ENCODE data around the gene VANGL2. TPM values are rescaled to one million over a fixed set of nuclear protein-coding genes. Genes with fewer than 3 reads are reported as not detected.

Gene VANGL2
- total and polyA plus RNA-seq, 2 donors from 2014 or later, result 3.8 to 8.1 TPM

DNA sequence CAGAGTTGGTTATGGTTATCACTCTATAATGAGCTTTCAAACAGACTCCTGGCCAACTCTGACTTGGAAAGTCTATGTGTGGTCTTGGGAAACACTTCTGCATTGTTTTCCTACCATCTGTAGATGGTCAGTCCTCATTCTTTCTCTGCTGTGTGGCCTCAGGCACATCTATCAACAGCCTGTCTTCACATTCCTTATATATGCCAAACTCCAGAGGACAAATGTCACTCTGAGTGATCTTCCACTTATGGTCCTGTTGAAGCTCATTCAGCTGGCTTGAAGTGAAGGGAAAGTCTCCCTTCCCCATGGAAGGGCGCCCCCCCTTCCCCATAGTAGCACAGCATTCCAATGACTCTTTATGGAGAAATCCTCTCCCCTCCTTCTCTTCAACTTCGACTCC, 58.7 kb downstream of the VANGL2 start:
- Histone ChIP-seq H3K36me3 (ENCODE audit: control insufficient read depth in 2 of 3, insufficient read depth in 3 of 3, low read length in 3 of 3) (no peaks in the 10 kb centered on the region), H3K9ac (ENCODE audit: low read length in 3 of 3) (no peak overlapping the region), H3K4me3 (ENCODE audit: low read length in 3 of 3) (no peak overlapping the region), H3K27me3 (ENCODE audit: control insufficient read depth, insufficient read depth, low read length) (no peaks in the 10 kb centered on the region), H3K9me3 (ENCODE audit: control insufficient read depth in 2 of 3, insufficient read depth in 1 of 3, low read length in 3 of 3) (no peaks in the 10 kb centered on the region), H3K27ac (ENCODE audit: low read depth in 2 of 2, low read length in 2 of 2) (no peak overlapping the region), H3K4me1 (ENCODE audit: control insufficient read depth in 2 of 3, insufficient read depth in 2 of 3, low read depth in 1 of 3, low read length in 3 of 3) (no peaks in the 10 kb centered on the region)
- intact Hi-C loops (cut with DNase I), result no loop called here
- FAIRE-seq (no peak), DNase-seq (no peak)
- TF ChIP-seq, protein P1, sequence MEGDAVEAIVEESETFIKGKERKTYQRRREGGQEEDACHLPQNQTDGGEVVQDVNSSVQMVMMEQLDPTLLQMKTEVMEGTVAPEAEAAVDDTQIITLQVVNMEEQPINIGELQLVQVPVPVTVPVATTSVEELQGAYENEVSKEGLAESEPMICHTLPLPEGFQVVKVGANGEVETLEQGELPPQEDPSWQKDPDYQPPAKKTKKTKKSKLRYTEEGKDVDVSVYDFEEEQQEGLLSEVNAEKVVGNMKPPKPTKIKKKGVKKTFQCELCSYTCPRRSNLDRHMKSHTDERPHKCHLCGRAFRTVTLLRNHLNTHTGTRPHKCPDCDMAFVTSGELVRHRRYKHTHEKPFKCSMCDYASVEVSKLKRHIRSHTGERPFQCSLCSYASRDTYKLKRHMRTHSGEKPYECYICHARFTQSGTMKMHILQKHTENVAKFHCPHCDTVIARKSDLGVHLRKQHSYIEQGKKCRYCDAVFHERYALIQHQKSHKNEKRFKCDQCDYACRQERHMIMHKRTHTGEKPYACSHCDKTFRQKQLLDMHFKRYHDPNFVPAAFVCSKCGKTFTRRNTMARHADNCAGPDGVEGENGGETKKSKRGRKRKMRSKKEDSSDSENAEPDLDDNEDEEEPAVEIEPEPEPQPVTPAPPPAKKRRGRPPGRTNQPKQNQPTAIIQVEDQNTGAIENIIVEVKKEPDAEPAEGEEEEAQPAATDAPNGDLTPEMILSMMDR (IDR thresholded peaks at IDR 0.05; ENCODE audit: borderline replicate concordance, extremely low read depth, insufficient read depth), result no peak

GRCh38 chr1:160459687-160460086, 59.3 kb downstream of the VANGL2 start:
- no peak for FAIRE-seq
- TF ChIP-seq, protein P1 (IDR thresholded peaks at IDR 0.05; ENCODE audit: borderline replicate concordance, extremely low read depth, insufficient read depth), result no peak
- H3K9ac ChIP-seq (ENCODE audit: low read length in 3 of 3), result no peak overlapping the region

GRCh38 chr1:160460214-160460642, 59.9 kb downstream of the VANGL2 start:
- DNase-seq, result no peak
- Histone ChIP-seq H3K4me1 (ENCODE audit: control insufficient read depth in 2 of 3, insufficient read depth in 2 of 3, low read depth in 1 of 3, low read length in 3 of 3) (no peaks in the 10 kb centered on the region), H3K9me3 (ENCODE audit: control insufficient read depth in 2 of 3, insufficient read depth in 1 of 3, low read length in 3 of 3) (no peaks in the 10 kb centered on the region), H3K4me3 (ENCODE audit: low read length in 3 of 3) (no peak overlapping the region), H3K27ac (ENCODE audit: low read depth in 2 of 2, low read length in 2 of 2) (no peak overlapping the region), H3K27me3 (ENCODE audit: control insufficient read depth, insufficient read depth, low read length) (no peaks in the 10 kb centered on the region), H3K9ac (ENCODE audit: low read length in 3 of 3) (no peak overlapping the region), H3K36me3 (ENCODE audit: control insufficient read depth in 2 of 3, insufficient read depth in 3 of 3, low read length in 3 of 3) (no peaks in the 10 kb centered on the region)
- FAIRE-seq, result no peak
- intact Hi-C loops (cut with DNase I), result no loop called here
- TF ChIP-seq, protein P1 (IDR thresholded peaks at IDR 0.05; ENCODE audit: borderline replicate concordance, extremely low read depth, insufficient read depth), result no peak

More at GRCh38 chr1:160459687-160460086, 59.3 kb downstream of the VANGL2 start:
- no peaks in the 10 kb centered on the region for H3K27me3 ChIP-seq (ENCODE audit: control insufficient read depth, insufficient read depth, low read length)
- H3K9me3 ChIP-seq (ENCODE audit: control insufficient read depth in 2 of 3, insufficient read depth in 1 of 3, low read length in 3 of 3), result no peaks in the 10 kb centered on the region
- no peak overlapping the region for H3K27ac ChIP-seq (ENCODE audit: low read depth in 2 of 2, low read length in 2 of 2)
- no peaks in the 10 kb centered on the region for H3K36me3 ChIP-seq (ENCODE audit: control insufficient read depth in 2 of 3, insufficient read depth in 3 of 3, low read length in 3 of 3)
- H3K4me3 ChIP-seq (ENCODE audit: low read length in 3 of 3), result no peak overlapping the region
- intact Hi-C loops (cut with DNase I), result no loop called here
- H3K4me1 ChIP-seq (ENCODE audit: control insufficient read depth in 2 of 3, insufficient read depth in 2 of 3, low read depth in 1 of 3, low read length in 3 of 3), result no peaks in the 10 kb centered on the region
- no peak for DNase-seq

DNA sequence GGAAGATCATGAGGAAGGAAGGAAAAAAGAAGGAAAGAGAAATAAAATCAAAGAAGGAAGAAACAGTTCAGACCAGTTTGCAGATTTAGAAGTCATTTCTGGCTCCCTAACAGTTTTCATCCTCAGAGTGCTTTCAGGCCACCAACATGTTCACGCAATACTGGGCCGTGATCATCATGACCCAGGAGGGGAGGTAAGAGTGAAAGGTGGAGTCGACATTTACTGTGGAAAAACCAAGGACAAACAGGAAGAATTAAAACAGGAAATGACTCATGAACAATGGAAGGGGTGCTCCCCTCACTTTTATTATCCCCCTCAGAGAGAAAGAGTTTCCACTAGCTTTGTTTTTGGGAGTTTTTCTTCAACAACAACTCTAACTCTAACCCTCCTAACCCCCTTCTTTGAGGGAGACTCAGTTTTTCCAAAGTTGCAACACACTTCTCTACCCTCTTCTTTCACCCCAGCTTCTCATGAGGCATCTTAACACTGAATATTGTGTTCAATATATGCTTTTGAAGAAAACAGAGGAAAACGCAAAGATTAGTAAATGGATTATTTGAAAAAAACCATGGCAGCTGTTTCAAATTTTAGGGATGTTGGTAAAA, 60.4 kb downstream of the VANGL2 start:
- FAIRE-seq (no peak), DNase-seq (no peak)
- no peak overlapping the region for H3K4me3 ChIP-seq (ENCODE audit: low read length in 3 of 3)
- no peaks in the 10 kb centered on the region for H3K27me3 ChIP-seq (ENCODE audit: control insufficient read depth, insufficient read depth, low read length)
- H3K4me1 ChIP-seq (ENCODE audit: control insufficient read depth in 2 of 3, insufficient read depth in 2 of 3, low read depth in 1 of 3, low read length in 3 of 3), result no peaks in the 10 kb centered on the region
- TF ChIP-seq, protein P1 (IDR thresholded peaks at IDR 0.05; ENCODE audit: borderline replicate concordance, extremely low read depth, insufficient read depth), result no peak
- no peaks in the 10 kb centered on the region for H3K36me3 ChIP-seq (ENCODE audit: control insufficient read depth in 2 of 3, insufficient read depth in 3 of 3, low read length in 3 of 3)
- intact Hi-C loops (cut with DNase I), result no loop called here
- no peak overlapping the region for H3K9ac ChIP-seq (ENCODE audit: low read length in 3 of 3)
- no peaks in the 10 kb centered on the region for H3K9me3 ChIP-seq (ENCODE audit: control insufficient read depth in 2 of 3, insufficient read depth in 1 of 3, low read length in 3 of 3)
- no peak overlapping the region for H3K27ac ChIP-seq (ENCODE audit: low read depth in 2 of 2, low read length in 2 of 2)
